B cell (primary cell): ENCODE data around the gene ABCA13.

ENCODE experiments used
- EZH2 ChIP-seq: IDR thresholded peaks from 2 replicates; pipeline ENCODE4 v1.6.1; 2012; ENCODE audit warnings: borderline replicate concordance, low read depth, mild to moderate bottlenecking, moderate library complexity, low read length; ENCODE audit not compliant: insufficient read depth, poor library complexity, severe bottlenecking
- TF ChIP-seq, protein P1 (sequence below): fragments of 200-600 bp; IDR thresholded peaks from one replicate; pipeline ENCODE4 v1.8.0; 2022; ENCODE audit warnings: antibody characterized with exemption, mild to moderate bottlenecking

DNA sequence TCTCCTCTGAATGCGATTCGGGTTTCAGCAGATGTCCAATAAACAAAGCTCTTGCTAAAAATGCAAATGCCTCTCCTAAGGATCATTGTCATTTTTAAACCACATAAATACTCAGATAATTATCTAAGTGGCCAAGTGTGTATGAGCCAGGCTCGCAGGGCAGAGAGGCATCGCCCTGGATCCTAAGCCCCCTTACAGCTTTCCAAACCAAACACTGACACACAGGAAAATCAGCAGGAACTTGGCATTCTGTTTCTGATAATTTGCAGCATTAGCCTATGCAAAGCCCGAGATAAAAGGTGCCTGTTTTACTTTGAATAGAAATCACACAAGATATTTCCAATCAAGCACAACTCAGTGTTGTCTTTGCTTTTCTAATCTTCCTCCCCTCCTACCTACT lies 134.4 kb downstream of the ABCA13 start:
- TF ChIP-seq, protein P1, sequence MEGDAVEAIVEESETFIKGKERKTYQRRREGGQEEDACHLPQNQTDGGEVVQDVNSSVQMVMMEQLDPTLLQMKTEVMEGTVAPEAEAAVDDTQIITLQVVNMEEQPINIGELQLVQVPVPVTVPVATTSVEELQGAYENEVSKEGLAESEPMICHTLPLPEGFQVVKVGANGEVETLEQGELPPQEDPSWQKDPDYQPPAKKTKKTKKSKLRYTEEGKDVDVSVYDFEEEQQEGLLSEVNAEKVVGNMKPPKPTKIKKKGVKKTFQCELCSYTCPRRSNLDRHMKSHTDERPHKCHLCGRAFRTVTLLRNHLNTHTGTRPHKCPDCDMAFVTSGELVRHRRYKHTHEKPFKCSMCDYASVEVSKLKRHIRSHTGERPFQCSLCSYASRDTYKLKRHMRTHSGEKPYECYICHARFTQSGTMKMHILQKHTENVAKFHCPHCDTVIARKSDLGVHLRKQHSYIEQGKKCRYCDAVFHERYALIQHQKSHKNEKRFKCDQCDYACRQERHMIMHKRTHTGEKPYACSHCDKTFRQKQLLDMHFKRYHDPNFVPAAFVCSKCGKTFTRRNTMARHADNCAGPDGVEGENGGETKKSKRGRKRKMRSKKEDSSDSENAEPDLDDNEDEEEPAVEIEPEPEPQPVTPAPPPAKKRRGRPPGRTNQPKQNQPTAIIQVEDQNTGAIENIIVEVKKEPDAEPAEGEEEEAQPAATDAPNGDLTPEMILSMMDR, result no peak
- no peak for TF ChIP-seq EZH2
